CD8-positive, alpha-beta memory T cell (primary cell): ENCODE measurements around the gene ZBTB18. TPM values are rescaled to one million over a fixed set of nuclear protein-coding genes. Genes with fewer than 3 reads are reported as not detected.

ENCODE experiments used
- CTCF ChIA-PET: fragments of 350-600 bp; sonication (Branson Sonifier 250); formaldehyde crosslinking; loops from one replicate; lab custom pipeline; 2021; ENCODE audit warnings: antibody characterized with exemption; lab: Charles Lee
- POLR2A ChIA-PET: fragments of 350-600 bp; sonication (Branson Sonifier 250); formaldehyde crosslinking; loops from one replicate; lab custom pipeline; 2021; ENCODE audit warnings: antibody characterized with exemption; lab: Charles Lee
- DNase-seq, 5 donors: peaks; one replicate each; pipeline versions ENCODE4 v3.0.0 to v3.0.0-alpha.2; 2020 to 2022; ENCODE audit warnings: mixed read lengths in 1 of 5
- H3K27ac ChIP-seq: one replicate; pipeline ENCODE4 v1.7.0; 2013; ENCODE audit warnings: low read depth, mild to moderate bottlenecking, low read length, moderate library complexity
- H3K27me3 ChIP-seq: 2 replicates; pipeline ENCODE4 v1.7.0; 2013; ENCODE audit warnings: low read length, mild to moderate bottlenecking; ENCODE audit not compliant: insufficient read depth, poor library complexity, severe bottlenecking
- H3K36me3 ChIP-seq: 2 replicates; pipeline ENCODE4 v1.7.0; 2013; ENCODE audit warnings: mild to moderate bottlenecking, low read length, moderate library complexity; ENCODE audit not compliant: insufficient read depth
- H3K4me1 ChIP-seq: 2 replicates; pipeline ENCODE4 v1.7.0; 2013; ENCODE audit warnings: mild to moderate bottlenecking, low read length, moderate library complexity; ENCODE audit not compliant: insufficient read depth
- H3K4me3 ChIP-seq: 2 replicates; pipeline ENCODE4 v1.7.0; 2013; ENCODE audit warnings: mild to moderate bottlenecking, low read length
- H3K9me3 ChIP-seq: 2 replicates; pipeline ENCODE4 v1.7.0; 2013; ENCODE audit warnings: mild to moderate bottlenecking, low read length
- H3K27ac Mint-ChIP-seq, 8 donors: one replicate each; pipeline ENCODE4 v1.8.0; 2020 to 2021; ENCODE audit warnings: mixed read lengths in 8 of 8, mild to moderate bottlenecking in 6 of 8, inconsistent platforms in 3 of 8, moderate library complexity in 3 of 8
- H3K27me3 Mint-ChIP-seq, 2 donors: one replicate each; pipeline ENCODE4 v1.8.0; 2020 to 2021; ENCODE audit warnings: mixed read lengths in 2 of 2, mild to moderate bottlenecking in 1 of 2, moderate library complexity in 1 of 2
- H3K36me3 Mint-ChIP-seq, 3 donors: one replicate each; pipeline ENCODE4 v1.8.0; 2020 to 2021; ENCODE audit warnings: mixed read lengths in 3 of 3, inconsistent platforms in 1 of 3, mild to moderate bottlenecking in 1 of 3
- H3K4me1 Mint-ChIP-seq, 3 donors: one replicate each; pipeline ENCODE4 v1.8.0; 2020 to 2021; ENCODE audit warnings: mixed read lengths in 3 of 3, inconsistent platforms in 1 of 3, mild to moderate bottlenecking in 1 of 3
- H3K4me3 Mint-ChIP-seq, 7 donors: one replicate each; pipeline ENCODE4 v1.8.0; 2020 to 2021; ENCODE audit warnings: mixed read lengths in 7 of 7, mild to moderate bottlenecking in 6 of 7, moderate library complexity in 4 of 7, inconsistent platforms in 2 of 7
- H3K9me3 Mint-ChIP-seq, 5 donors: one replicate each; pipeline ENCODE4 v1.8.0; 2020 to 2022; ENCODE audit warnings: mixed read lengths in 5 of 5, mild to moderate bottlenecking in 3 of 5, moderate library complexity in 2 of 5, inconsistent platforms in 1 of 5
- polyA plus RNA-seq: library from polyadenylated mRNA; unstranded; fragments of 300-500 nt; fragmentation: Illumina TruSeq; gene quantifications from one replicate; pipeline ENCODE4 v1.2.3, GENCODE V29; 2021
- total RNA-seq, 2 experiments: library from RNA; stranded (reverse); gene quantifications; one replicate each; pipeline ENCODE4 v1.2.3, GENCODE V29; 2021

Gene ZBTB18
- total RNA-seq: 1 to 10 TPM; 9.1 to 9.9 TPM
- polyA plus RNA-seq: 1.5 TPM

DNA sequence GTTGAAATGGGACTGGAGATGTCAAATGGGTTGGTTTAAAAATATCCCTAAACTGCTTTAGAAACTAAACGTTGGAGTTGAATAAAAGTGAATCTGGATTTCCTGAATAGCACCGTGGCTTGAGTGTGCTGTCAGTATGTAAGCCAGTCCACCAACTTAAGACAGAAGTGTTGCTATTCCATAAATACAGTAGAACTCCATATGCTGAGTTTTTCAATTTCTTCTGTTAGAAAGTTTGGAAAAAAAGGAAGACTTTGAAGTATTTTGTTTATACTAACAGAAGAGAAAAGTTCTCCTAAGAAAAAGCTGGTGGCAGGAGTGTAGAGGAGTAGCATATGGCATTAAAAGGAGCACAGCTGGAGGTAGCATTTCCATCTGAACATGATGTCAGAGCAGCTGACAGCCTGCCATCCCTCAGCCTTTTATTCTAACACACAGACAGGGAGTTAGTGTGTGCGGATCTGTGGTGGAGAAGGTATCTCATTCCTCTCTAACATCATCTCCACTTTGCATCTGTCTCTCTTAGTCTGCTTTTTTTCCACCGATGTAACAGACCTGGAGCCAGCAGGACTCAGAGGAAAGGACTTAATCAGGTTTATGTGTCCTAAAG lies at the start of gene ZBTB18:
Gene ZBTB18 (plus strand): TSS at position 449 of the 610 bp plus-strand sequence. CDS start 149 bp downstream, at position 598.
- no peaks in the 10 kb centered on the region for H3K9me3 Mint-ChIP-seq
- DNase-seq: peak in 1 of 5 donors; percentile 32
- H3K27ac Mint-ChIP-seq: peak within 1 kb of the TSS in 6 of 8 donors; percentile 89 to 98 (median 94)
- peak within 1 kb of the TSS; percentile 72 for H3K4me3 ChIP-seq
- no peaks in the 10 kb centered on the region for H3K9me3 ChIP-seq
- H3K36me3 ChIP-seq: no peaks in the 10 kb centered on the region
- H3K4me1 ChIP-seq: peaks cover 50% of the 10 kb centered on the region
- no peak within 1 kb of the TSS for H3K27ac ChIP-seq
- POLR2A ChIA-PET: interaction anchor here (3.1 kb wide), 1 partner anchor 24 kb away, joined by 15 read pairs; no protein-coding TSS in a partner anchor
- H3K27me3 ChIP-seq: no peaks in the 10 kb centered on the region
- peaks cover 0 to 2% of the 10 kb centered on the region in 2 donors for H3K27me3 Mint-ChIP-seq
- H3K36me3 Mint-ChIP-seq: peaks cover 0 to 21% (median 3%) of the 10 kb centered on the region in 3 donors
- peak within 1 kb of the TSS in 6 of 7 donors; percentile 94 to 99 (median 96) for H3K4me3 Mint-ChIP-seq
- H3K4me1 Mint-ChIP-seq: peaks cover 20 to 35% (median 24%) of the 10 kb centered on the region in 3 donors
- CTCF ChIA-PET: interaction anchor here (1.0 to 4.2 kb wide), 3 partner anchors 9 to 24 kb away, joined by 3 to 22 read pairs (median 4); no protein-coding TSS in a partner anchor

GRCh38 chr1:244002721-244003120 lies 48.4 kb upstream of the ZBTB18 start:
- Histone ChIP-seq H3K9me3 (no peaks in the 10 kb centered on the region), H3K27ac (no peak overlapping the region), H3K4me3 (no peak overlapping the region), H3K4me1 (peaks cover 16% of the 10 kb centered on the region), H3K27me3 (no peaks in the 10 kb centered on the region), H3K36me3 (no peaks in the 10 kb centered on the region)
- ChIA-PET CTCF (no interaction called here), POLR2A (no interaction called here)
- Mint-ChIP-seq H3K4me1 (peaks cover 18 to 21% (median 21%) of the 10 kb centered on the region in 3 donors), H3K9me3 (no peaks in the 10 kb centered on the region), H3K36me3 (no peaks in the 10 kb centered on the region), H3K27me3 (peaks cover 2 to 3% of the 10 kb centered on the region in 2 donors), H3K4me3 (peak overlapping the region in 4 of 7 donors; percentile 3 to 28 (median 10)), H3K27ac (peak overlapping the region in 4 of 8 donors; percentile 6 to 58 (median 28))
- no peak for DNase-seq

- Histone ChIP-seq H3K9me3 (no peaks in the 10 kb centered on the region), H3K4me1 (peaks cover 16% of the 10 kb centered on the region), H3K27me3 (no peaks in the 10 kb centered on the region), H3K36me3 (no peaks in the 10 kb centered on the region), H3K27ac (no peak overlapping the region), H3K4me3 (no peak overlapping the region)
- Mint-ChIP-seq H3K4me1 (peaks cover 18 to 21% (median 21%) of the 10 kb centered on the region in 3 donors), H3K4me3 (no peak overlapping the region), H3K9me3 (no peaks in the 10 kb centered on the region), H3K27me3 (peaks cover under 1 to 6% of the 10 kb centered on the region in 2 donors), H3K27ac (peak overlapping the region in 1 of 8 donors; percentile 30), H3K36me3 (no peaks in the 10 kb centered on the region)
- no peak for DNase-seq
- ChIA-PET POLR2A (no interaction called here), CTCF (no interaction called here)
Observed at GRCh38 chr1:244005455-244005854, 45.6 kb upstream of the ZBTB18 start.

- Histone ChIP-seq H3K4me1 (peaks cover 16% of the 10 kb centered on the region), H3K27me3 (no peaks in the 10 kb centered on the region), H3K4me3 (no peak overlapping the region), H3K36me3 (no peaks in the 10 kb centered on the region), H3K27ac (no peak overlapping the region), H3K9me3 (no peaks in the 10 kb centered on the region)
- H3K4me3 Mint-ChIP-seq: no peak overlapping the region
- POLR2A ChIA-PET: no interaction called here
- H3K4me1 Mint-ChIP-seq: peaks cover 18 to 21% (median 21%) of the 10 kb centered on the region in 3 donors
- H3K27me3 Mint-ChIP-seq: peaks cover 2 to 10% of the 10 kb centered on the region in 2 donors
- no peaks in the 10 kb centered on the region for H3K36me3 Mint-ChIP-seq
- CTCF ChIA-PET: no interaction called here
- DNase-seq: no peak
- H3K27ac Mint-ChIP-seq: no peak overlapping the region
- H3K9me3 Mint-ChIP-seq: no peaks in the 10 kb centered on the region
Observed at GRCh38 chr1:244006381-244006901, 44.6 kb upstream of the ZBTB18 start.

DNA sequence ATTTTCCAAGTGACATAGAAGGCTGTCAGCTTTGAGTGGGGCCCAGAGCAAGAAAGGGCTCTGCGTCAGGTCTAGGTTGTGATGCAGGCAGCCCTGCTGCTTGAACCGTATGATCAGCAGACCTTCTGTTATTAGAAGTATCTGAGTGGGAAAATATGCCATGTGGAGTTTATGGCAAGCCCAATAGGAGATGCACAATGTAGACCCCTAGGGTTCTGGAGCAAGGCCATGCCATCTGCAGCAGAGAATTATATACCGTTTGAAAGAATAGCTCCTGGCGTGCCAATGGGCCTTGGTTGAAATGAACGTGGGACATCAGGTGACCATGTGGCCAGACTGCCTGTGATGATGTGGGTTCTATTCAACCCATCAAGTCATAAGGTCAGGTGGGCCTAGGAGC lies 44.1 kb upstream of the ZBTB18 start:
- Mint-ChIP-seq H3K27ac (no peak overlapping the region), H3K9me3 (no peaks in the 10 kb centered on the region), H3K36me3 (no peaks in the 10 kb centered on the region), H3K27me3 (peaks cover 2 to 10% of the 10 kb centered on the region in 2 donors), H3K4me3 (no peak overlapping the region), H3K4me1 (peaks cover 15 to 18% (median 18%) of the 10 kb centered on the region in 3 donors)
- ChIA-PET CTCF (no interaction called here), POLR2A (no interaction called here)
- no peak overlapping the region for H3K4me3 ChIP-seq
- H3K4me1 ChIP-seq: peaks cover 12% of the 10 kb centered on the region
- no peaks in the 10 kb centered on the region for H3K36me3 ChIP-seq
- DNase-seq: no peak
- H3K27ac ChIP-seq: no peak overlapping the region
- no peaks in the 10 kb centered on the region for H3K27me3 ChIP-seq
- no peaks in the 10 kb centered on the region for H3K9me3 ChIP-seq

DNA sequence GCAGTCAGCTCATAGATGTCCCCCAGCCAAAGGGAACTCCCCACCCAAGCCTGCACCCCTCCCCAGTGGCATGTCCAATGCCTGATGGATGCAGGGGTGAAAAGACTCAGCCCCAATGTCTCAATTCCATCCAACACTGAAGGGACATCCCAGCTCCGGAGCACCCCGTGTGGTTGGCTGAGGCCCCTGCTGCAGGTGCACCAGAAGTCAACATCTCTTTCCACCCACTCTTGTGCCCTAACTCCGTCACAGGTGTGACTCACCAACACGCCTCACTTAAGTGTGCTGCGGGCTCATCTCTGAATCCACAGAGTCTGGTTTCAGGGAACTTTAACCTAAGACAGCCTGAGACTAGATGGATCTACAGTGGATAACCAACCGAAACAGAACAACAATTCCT lies 40.9 kb upstream of the ZBTB18 start:
- no peaks in the 10 kb centered on the region for H3K9me3 Mint-ChIP-seq
- DNase-seq: no peak

DNA sequence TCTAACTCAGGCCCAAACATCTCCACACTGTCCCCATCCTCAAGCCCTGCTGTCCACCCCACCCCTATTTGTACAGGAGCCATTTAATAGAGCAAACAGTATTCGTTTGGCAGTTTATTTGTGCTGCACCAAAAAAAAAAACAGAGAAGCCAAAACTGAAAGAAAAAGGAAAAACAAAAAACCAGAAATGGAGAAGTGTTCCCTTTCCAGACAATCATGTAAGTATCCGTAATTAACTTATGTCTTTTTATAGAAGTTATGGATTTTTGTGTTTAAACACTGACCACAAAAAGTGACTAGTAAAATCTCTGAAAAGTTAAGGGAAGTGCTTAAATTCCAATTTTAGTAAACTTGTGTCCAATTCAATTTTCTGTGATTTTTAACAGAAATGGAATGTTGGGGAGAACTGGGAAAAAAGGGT lies 40.4 kb upstream of the ZBTB18 start:
- Histone ChIP-seq H3K27me3 (no peaks in the 10 kb centered on the region), H3K4me1 (no peaks in the 10 kb centered on the region), H3K36me3 (no peaks in the 10 kb centered on the region), H3K4me3 (no peak overlapping the region), H3K27ac (no peak overlapping the region), H3K9me3 (no peaks in the 10 kb centered on the region)
- no peaks in the 10 kb centered on the region for H3K4me1 Mint-ChIP-seq
- no peak overlapping the region for H3K4me3 Mint-ChIP-seq
- peak overlapping the region in 1 of 8 donors; percentile 17 for H3K27ac Mint-ChIP-seq
- H3K36me3 Mint-ChIP-seq: no peaks in the 10 kb centered on the region
- CTCF ChIA-PET: no interaction called here
- POLR2A ChIA-PET: no interaction called here
- no peak for DNase-seq
- no peaks in the 10 kb centered on the region for H3K9me3 Mint-ChIP-seq
- H3K27me3 Mint-ChIP-seq: peaks cover 2 to 18% of the 10 kb centered on the region in 2 donors

More for the DNA sequence above, 40.9 kb upstream of the ZBTB18 start:
- CTCF ChIA-PET: no interaction called here
- H3K9me3 ChIP-seq: no peaks in the 10 kb centered on the region
- no peak overlapping the region for H3K27ac ChIP-seq
- Mint-ChIP-seq H3K27ac (no peak overlapping the region), H3K4me1 (no peaks in the 10 kb centered on the region), H3K36me3 (no peaks in the 10 kb centered on the region), H3K27me3 (peaks cover 2 to 18% of the 10 kb centered on the region in 2 donors), H3K4me3 (no peak overlapping the region)
- H3K27me3 ChIP-seq: no peaks in the 10 kb centered on the region
- no peaks in the 10 kb centered on the region for H3K4me1 ChIP-seq
- POLR2A ChIA-PET: no interaction called here
- no peaks in the 10 kb centered on the region for H3K36me3 ChIP-seq
- H3K4me3 ChIP-seq: no peak overlapping the region

DNA sequence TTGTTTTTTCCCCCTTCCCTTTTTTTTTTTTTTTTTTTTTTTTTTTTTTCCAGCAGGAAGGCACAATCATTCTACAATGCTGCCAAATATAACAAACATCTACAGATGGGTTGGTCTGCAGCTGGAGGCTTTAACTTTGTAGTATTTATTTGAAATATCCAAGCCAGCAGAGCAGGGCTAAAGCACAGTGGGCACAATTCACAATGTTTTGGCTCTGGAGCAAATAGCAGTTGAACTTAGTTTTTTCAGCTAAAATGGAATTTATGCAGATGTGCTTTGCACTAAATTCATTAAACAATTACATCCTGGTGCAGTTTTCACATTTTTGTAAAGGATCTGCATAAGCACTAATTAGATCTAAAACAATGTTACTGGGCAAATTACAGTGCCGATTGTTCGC lies 39.8 kb upstream of the ZBTB18 start:
- Histone ChIP-seq H3K27me3 (no peaks in the 10 kb centered on the region), H3K9me3 (no peaks in the 10 kb centered on the region), H3K4me3 (no peak overlapping the region), H3K4me1 (no peaks in the 10 kb centered on the region), H3K36me3 (no peaks in the 10 kb centered on the region), H3K27ac (no peak overlapping the region)
- no peak overlapping the region for H3K27ac Mint-ChIP-seq
- no peaks in the 10 kb centered on the region for H3K4me1 Mint-ChIP-seq
- ChIA-PET CTCF (no interaction called here), POLR2A (no interaction called here)
- peaks cover 2 to 18% of the 10 kb centered on the region in 2 donors for H3K27me3 Mint-ChIP-seq
- no peak for DNase-seq
- H3K36me3 Mint-ChIP-seq: no peaks in the 10 kb centered on the region
- H3K4me3 Mint-ChIP-seq: no peak overlapping the region
- no peaks in the 10 kb centered on the region for H3K9me3 Mint-ChIP-seq
